Gastrocnemius medialis (tissue), 4 donors: ENCODE measurements around the gene CTU1. TPM values are rescaled to one million over a fixed set of nuclear protein-coding genes. Genes with fewer than 3 reads are reported as not detected.

ENCODE experiments used
- ATAC-seq, 2 donors: fragments of 150-250 bp; one replicate each; pipeline ENCODE4 v1.9.1; 2016
- DNase-seq, 2 donors: peaks; one replicate each; pipeline ENCODE4 v3.0.0-alpha.2; 2019
- H3K27ac ChIP-seq, 4 donors: fragments of 200-600 bp; sonication (generic); 1 replicate in 1 of 4; 2 replicates in 3 of 4; pipeline ENCODE4 v1.5.1; 2016 to 2018; ENCODE audit warnings: mild to moderate bottlenecking in 2 of 4, moderate library complexity in 1 of 4
- H3K27me3 ChIP-seq, 3 donors: fragments of 200-600 bp; sonication (generic) in 2 of 3; 1 replicate in 1 of 3; 2 replicates in 2 of 3; pipeline versions ENCODE4 v1.5.1 to v1.6.0; 2016 to 2019; ENCODE audit warnings: mild to moderate bottlenecking in 1 of 3, moderate library complexity in 1 of 3
- H3K36me3 ChIP-seq, 2 donors: fragments of 200-600 bp; sonication (generic) in 1 of 2; one replicate each; pipeline ENCODE4 v1.5.1; 2017 to 2018
- H3K4me1 ChIP-seq, 2 donors: fragments of 200-600 bp; sonication (generic) in 1 of 2; one replicate each; pipeline ENCODE4 v1.5.1; 2016 to 2017; ENCODE audit warnings: mild to moderate bottlenecking in 2 of 2
- H3K4me3 ChIP-seq, 4 donors: fragments of 200-600 bp; sonication (generic) in 3 of 4; 1 replicate in 1 of 4; 2 replicates in 3 of 4; pipeline ENCODE4 v1.5.1; 2016 to 2019; ENCODE audit warnings: mild to moderate bottlenecking in 2 of 4
- H3K9me3 ChIP-seq, 3 donors: fragments of 200-600 bp; sonication (generic) in 2 of 3; 1 replicate in 1 of 3; 2 replicates in 2 of 3; pipeline ENCODE4 v1.5.1; 2016 to 2019
- CTCF ChIP-seq, 5 experiments: fragments of 450-650 bp in 3 of 5; fragments of 200-600 bp in 2 of 5; sonication (generic) in 2 of 5; IDR thresholded peaks in 4 of 5; conservative IDR thresholded peaks in 1 of 5; 1 replicate in 4 of 5; 2 replicates in 1 of 5; pipeline ENCODE4 v1.5.1; 2016 to 2019; ENCODE audit warnings: antibody characterized with exemption in 5 of 5, mild to moderate bottlenecking in 3 of 5, moderate library complexity in 3 of 5
- POLR2A ChIP-seq, 2 donors: fragments of 450-650 bp; IDR thresholded peaks; one replicate each; pipeline ENCODE4 v1.6.1; 2017; ENCODE audit warnings: antibody characterized with exemption in 2 of 2, mild to moderate bottlenecking in 2 of 2, moderate library complexity in 2 of 2
- in situ Hi-C, 4 donors: fragments of 200-750 bp; cut with MboI; loops; one replicate each; pipeline versions ENCODE4 v1.15.0 to v1.8.0; 2017; ENCODE audit warnings: low sequenced_read_pairs in 4 of 4
- intact Hi-C: fragments of 100-400 bp; cut with DNase I; formaldehyde crosslinking; loops from one replicate; pipeline ENCODE4 v1.15.1; 2023; ENCODE audit warnings: low total_unique reads
- total RNA-seq, 4 donors: library from RNA; depleted of rRNA; stranded (reverse); fragments of >200 nt; gene quantifications; one replicate each; pipeline versions ENCODE4 v1.1.0 to v1.2.3, GENCODE V29; 2016

CTU1 gene
- total RNA-seq, 4 donors from 2014 or later = 5.8 to 11.9 (median 9.3) TPM

GRCh38 chr19:51148580-51148979 is 40.4 kb upstream of the CTU1 start:
- Histone ChIP-seq H3K4me1 (no peaks in the 10 kb centered on the region), H3K4me3 (no peak overlapping the region), H3K9me3 (no peaks in the 10 kb centered on the region), H3K27me3 (no peaks in the 10 kb centered on the region), H3K27ac (no peak overlapping the region), H3K36me3 (no peaks in the 10 kb centered on the region)
- no peak for DNase-seq
- ATAC-seq = no peak
- no peak for TF ChIP-seq CTCF (IDR thresholded peaks at IDR 0.05 in 4 of 5, conservative IDR thresholded peaks at IDR 0.05 in 1 of 5)
- no peak for TF ChIP-seq POLR2A (IDR thresholded peaks at IDR 0.05)
- in situ Hi-C loops = no loop called here
- intact Hi-C loops = no loop called here

GRCh38 chr19:51147663-51148062 is 39.5 kb upstream of the CTU1 start:
- TF ChIP-seq CTCF (IDR thresholded peaks at IDR 0.05 in 4 of 5, conservative IDR thresholded peaks at IDR 0.05 in 1 of 5) (no peak), POLR2A (IDR thresholded peaks at IDR 0.05) (no peak)
- Histone ChIP-seq H3K4me3 (no peak overlapping the region), H3K4me1 (no peaks in the 10 kb centered on the region), H3K9me3 (no peaks in the 10 kb centered on the region), H3K27me3 (no peaks in the 10 kb centered on the region), H3K36me3 (no peaks in the 10 kb centered on the region), H3K27ac (no peak overlapping the region)
- DNase-seq (no peak), ATAC-seq (no peak)
- in situ Hi-C loops (no loop called here), intact Hi-C loops (no loop called here)

GRCh38 chr19:51146751-51147150 is 38.5 kb upstream of the CTU1 start:
- H3K27me3 ChIP-seq = no peaks in the 10 kb centered on the region
- H3K36me3 ChIP-seq = no peaks in the 10 kb centered on the region
- no peak overlapping the region for H3K4me3 ChIP-seq
- no peak for TF ChIP-seq POLR2A (IDR thresholded peaks at IDR 0.05)
- no peaks in the 10 kb centered on the region for H3K4me1 ChIP-seq
- no peak for ATAC-seq
- no peaks in the 10 kb centered on the region for H3K9me3 ChIP-seq
- no peak overlapping the region for H3K27ac ChIP-seq
- intact Hi-C loops (no loop called here), in situ Hi-C loops (no loop called here)
- no peak for DNase-seq

GRCh38 chr19:51145916-51146493 is 37.8 kb upstream of the CTU1 start:
- no peak for ATAC-seq
- H3K4me1 ChIP-seq = no peaks in the 10 kb centered on the region
- no peak overlapping the region for H3K4me3 ChIP-seq

GRCh38 chr19:51144482-51145045 is 36.4 kb upstream of the CTU1 start:
- ATAC-seq = no peak
- Histone ChIP-seq H3K4me3 (no peak overlapping the region), H3K36me3 (no peaks in the 10 kb centered on the region), H3K4me1 (no peaks in the 10 kb centered on the region), H3K27ac (no peak overlapping the region), H3K9me3 (no peaks in the 10 kb centered on the region), H3K27me3 (no peaks in the 10 kb centered on the region)
- intact Hi-C loops = no loop called here
- in situ Hi-C loops = no loop called here
- no peak for TF ChIP-seq POLR2A (IDR thresholded peaks at IDR 0.05)
- TF ChIP-seq CTCF (IDR thresholded peaks at IDR 0.05 in 4 of 5, conservative IDR thresholded peaks at IDR 0.05 in 1 of 5) = no peak
- no peak for DNase-seq

More at GRCh38 chr19:51145916-51146493, 37.8 kb upstream of the CTU1 start:
- Histone ChIP-seq H3K27ac (no peak overlapping the region), H3K9me3 (no peaks in the 10 kb centered on the region), H3K27me3 (no peaks in the 10 kb centered on the region), H3K36me3 (no peaks in the 10 kb centered on the region)
- in situ Hi-C loops (no loop called here), intact Hi-C loops (no loop called here)
- TF ChIP-seq CTCF (IDR thresholded peaks at IDR 0.05 in 4 of 5, conservative IDR thresholded peaks at IDR 0.05 in 1 of 5) (no peak), POLR2A (IDR thresholded peaks at IDR 0.05) (no peak)
- no peak for DNase-seq
